Activated T-cell treated with anti-CD3 and anti-CD28 coated beads for 48 hours (primary cell): Measurements from ENCODE around the gene IRAK3.
"Not testable (repeated sequence)": the region's sequence is repeated elsewhere in the genome, so short reads cannot be mapped to it uniquely, and the experiment has no call there.

Source experiments
- DNase-seq: peaks from one replicate; pipeline ENCODE4 v3.0.0-alpha.2; 2020; ENCODE audit warnings: low read depth

IRAK3 gene

GRCh38 chr12:66262737-66263136 is 73.7 kb downstream of the IRAK3 start:
- no peak for DNase-seq

GRCh38 chr12:66268562-66268961 is 79.5 kb downstream of the IRAK3 start:
- no peak for DNase-seq

- DNase-seq: no peak
Measured at GRCh38 chr12:66269142-66269541, 80.1 kb downstream of the IRAK3 start.

DNA sequence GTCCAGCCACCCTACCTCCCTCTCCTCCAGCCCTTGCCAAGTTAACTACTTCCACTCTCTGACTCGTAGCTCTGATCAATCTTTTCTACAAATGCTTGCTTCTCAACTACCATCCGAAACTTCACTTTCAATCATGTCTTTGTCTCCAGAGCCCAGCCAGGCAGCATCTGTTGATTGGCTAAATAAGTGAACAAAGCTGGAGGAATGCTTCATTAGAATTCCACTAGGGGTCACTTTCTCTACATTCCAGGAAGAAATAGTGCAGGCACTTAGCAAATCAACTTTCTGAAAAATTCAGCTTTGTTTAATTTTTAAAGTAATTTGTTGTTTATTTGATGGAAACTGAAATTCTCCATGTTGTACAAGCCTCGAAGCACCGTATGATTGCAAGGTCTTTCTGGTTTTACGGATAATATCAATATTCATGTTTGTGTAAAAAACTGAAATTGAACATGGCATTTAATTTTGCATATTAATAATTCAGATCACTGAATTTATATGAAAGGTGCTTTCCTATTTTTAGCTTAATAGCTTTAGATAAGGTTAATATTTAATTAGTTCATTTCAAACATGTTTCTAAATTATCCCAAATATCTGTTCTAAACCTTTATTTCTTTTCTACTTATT is 80.9 kb downstream of the IRAK3 start:
- no peak for DNase-seq

DNA sequence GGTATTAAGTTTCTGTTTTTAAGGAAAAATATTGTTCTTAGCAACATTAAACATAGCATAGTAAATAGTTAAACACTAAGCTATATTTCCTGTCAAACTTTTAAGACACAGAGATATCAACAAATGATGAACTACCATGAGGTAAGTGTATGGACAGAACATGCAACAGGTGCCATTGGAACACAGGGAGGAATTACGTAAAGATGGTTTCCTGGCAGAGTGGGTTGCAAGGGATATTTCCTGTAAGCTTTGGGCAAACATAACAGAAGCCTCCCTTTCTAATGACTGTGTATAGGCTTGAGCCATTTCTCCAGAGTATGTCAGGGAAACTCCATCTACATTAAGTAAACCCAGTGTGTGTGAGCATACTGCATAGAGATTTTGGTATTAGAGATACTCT is 81.6 kb downstream of the IRAK3 start:
- no peak for DNase-seq

DNA sequence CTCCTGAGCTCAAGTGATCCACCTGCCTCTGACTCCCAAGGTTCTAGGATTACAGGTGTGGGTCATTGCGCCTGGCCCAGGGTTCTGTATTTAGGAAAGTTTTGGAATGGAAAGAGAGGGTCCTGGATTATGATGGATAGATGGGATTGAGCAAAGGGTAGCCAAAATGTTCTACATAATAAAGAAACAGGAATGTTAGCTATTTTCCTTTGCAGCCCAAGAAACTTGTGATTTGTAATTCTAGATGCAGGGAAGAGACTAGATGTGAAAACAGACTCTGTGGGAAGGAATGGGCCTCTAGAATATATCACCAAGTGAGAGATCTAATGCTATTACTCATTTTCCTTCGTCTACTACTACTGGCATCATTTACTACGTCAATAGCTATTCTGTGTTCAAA is 83.6 kb downstream of the IRAK3 start:
- DNase-seq: no peak

DNA sequence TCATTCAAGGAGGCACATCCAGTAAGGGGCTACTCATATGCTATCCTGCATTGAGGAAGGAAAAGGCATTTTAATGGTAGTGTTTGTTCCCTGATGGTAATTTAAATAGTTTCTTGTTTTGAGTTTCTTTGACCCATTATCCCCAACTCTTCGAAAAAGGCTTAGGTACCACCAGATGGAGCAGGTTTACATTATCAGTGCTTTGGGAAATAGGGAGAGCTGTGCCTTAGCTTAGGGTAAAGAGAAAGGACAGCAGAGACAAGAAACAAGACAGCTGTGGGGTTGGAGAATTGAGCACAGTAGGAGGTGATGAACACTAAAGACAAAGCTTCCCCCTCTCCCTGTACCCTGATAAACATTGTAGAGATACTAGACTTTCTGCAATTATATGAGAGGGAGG is 84.1 kb downstream of the IRAK3 start:
- no peak for DNase-seq

DNA sequence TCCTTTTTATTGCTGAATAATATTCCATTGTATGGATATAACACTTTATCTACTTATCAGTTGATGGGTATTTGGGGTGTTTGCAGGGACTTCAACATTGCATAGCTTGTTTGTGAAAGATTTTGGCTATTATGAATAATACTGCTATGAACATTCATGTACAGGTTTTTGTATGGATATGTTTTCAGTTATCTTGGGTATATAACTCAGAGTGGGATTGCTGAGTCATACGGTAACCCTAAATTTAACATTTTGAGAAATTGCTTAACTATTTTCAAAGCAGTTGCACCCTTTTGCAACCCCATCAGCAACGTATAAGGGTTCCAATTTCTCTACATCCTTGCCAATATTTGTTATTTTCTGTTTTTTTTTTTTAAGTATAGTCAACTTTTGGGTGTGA is 86.0 kb downstream of the IRAK3 start:
- DNase-seq: no peak

DNA sequence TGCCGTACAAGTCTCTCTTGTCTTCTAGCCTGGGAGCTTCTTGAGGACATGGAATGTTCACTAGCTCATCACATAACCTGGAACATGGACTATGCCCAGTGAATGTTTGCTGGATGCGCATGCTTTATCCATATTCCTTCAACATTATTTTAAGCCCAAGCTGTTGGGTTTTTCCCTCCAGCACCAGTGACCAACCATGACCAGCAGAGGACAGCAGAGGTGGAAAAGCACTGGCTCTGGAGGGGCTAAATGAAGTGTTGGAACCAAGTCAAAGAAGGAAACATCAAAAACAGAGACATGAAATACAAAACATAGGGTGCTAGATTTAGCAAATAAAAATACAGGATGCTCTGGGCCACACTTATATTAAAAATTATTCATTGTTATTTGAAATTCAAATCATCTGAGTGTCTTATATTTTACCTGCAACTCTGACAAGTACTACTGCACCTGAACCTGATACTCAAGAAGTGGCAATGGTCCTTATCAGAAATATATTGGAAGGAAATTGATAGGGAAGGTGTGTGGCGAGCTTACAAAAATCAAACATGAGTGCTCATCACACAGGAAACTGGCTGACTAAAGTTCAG is 90.2 kb downstream of the IRAK3 start:
- no peak for DNase-seq

- DNase-seq: no peak
Measured at GRCh38 chr12:66280561-66280960, 91.5 kb downstream of the IRAK3 start.

DNA sequence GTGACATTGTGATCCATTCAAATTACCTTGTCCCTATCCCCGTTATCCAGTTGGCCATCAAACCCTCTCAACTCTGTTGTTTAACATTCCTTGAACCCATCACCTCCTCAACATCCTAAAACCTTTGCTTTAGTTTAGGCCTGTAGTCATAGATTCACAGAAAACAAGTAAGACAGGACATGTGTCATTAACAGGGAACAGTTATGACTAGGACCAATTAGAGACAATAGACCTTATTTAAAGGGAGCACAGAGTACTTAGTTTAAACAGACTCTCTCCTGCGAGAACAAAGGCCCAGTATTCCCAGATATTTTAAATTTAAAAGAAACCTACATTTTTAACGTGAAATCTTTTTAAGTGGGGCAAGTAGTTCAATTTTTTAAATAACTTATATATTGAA is 93.2 kb downstream of the IRAK3 start:
- no peak for DNase-seq

GRCh38 chr12:66287275-66287674 is 98.3 kb downstream of the IRAK3 start:
- DNase-seq: no peak

- no peak for DNase-seq
Measured at GRCh38 chr12:66288121-66288520, 99.1 kb downstream of the IRAK3 start.

DNA sequence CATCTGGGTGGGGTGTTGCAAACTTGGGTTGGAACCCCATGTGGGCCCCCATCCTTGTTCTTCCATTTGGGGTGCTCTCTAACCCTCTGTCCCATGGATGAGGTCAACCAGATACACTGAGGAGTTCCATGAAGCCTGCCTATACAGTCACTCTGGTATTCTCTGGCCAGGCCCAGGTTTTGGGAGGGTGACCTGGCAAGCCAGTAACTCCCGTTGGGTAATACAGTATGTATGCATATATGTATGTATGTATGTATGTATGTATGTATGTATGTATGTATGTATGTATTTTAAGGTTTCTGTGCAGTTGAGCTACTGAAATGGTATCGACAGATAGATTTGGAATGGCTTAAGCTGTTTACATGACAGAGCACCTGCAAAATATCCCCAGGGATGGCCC is 100.5 kb downstream of the IRAK3 start:
- DNase-seq: no peak

GRCh38 chr12:66290716-66291200 is 101.7 kb downstream of the IRAK3 start:
- no peak for DNase-seq

DNA sequence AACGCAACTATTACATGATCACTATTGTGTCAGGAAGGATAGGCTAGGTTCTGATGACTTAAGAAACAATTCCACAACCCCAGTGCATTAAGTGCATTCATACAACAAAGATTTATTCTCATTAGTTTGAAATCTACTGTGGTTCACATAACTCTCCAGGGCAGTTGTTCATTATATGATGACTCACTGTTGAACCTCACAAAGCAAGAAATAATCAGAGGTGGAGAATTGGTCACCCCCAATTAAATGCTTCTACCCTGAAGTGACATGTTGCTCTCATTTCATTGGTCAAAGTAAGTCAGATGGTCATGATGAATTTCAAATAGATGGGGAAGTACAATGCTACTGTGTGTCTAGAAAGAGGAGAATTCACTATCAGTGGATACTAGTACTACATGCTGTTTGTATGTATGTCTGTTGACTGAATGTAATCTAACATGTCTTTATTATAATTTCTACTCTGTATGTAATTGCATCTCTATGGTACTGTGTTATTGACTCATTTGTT is 107.2 kb downstream of the IRAK3 start:
- DNase-seq: no peak

DNA sequence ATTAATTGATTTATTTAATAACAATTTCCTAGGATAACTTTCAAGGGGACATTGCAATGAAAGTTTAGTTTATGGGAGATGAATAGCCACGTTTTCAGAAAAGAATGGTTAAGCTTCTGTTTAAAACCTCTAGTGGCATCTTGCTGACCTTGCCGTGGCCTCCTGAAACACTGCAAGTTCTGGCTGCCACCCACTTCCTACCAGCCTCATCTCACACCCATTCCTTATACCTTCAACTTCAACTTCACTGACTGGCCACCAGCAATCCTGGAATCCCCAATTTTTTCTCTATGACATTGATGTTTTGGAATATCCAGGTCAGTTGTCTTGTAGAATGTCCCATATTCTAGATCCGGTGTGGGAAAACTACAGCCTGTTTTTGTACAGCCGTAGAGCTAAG is 108.1 kb downstream of the IRAK3 start:
- no peak for DNase-seq

DNA sequence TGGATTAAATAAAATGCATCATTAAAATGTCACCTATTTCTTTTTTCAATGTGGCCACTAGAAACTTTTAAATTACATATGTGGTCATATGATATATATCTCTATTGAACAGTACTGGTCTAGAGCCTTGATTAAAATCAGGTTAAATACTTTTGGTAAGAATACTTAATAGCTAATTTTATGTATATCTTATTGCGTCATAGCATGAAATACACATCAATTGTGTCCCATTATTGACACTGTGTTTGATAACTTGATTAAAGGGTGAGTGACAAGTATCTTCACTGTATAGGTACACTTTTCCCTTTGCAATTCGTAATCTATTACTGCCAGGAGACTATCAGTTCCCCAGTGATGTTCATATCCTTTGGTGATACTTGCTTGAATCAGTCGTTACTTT is 108.9 kb downstream of the IRAK3 start:
- DNase-seq: no peak

DNA sequence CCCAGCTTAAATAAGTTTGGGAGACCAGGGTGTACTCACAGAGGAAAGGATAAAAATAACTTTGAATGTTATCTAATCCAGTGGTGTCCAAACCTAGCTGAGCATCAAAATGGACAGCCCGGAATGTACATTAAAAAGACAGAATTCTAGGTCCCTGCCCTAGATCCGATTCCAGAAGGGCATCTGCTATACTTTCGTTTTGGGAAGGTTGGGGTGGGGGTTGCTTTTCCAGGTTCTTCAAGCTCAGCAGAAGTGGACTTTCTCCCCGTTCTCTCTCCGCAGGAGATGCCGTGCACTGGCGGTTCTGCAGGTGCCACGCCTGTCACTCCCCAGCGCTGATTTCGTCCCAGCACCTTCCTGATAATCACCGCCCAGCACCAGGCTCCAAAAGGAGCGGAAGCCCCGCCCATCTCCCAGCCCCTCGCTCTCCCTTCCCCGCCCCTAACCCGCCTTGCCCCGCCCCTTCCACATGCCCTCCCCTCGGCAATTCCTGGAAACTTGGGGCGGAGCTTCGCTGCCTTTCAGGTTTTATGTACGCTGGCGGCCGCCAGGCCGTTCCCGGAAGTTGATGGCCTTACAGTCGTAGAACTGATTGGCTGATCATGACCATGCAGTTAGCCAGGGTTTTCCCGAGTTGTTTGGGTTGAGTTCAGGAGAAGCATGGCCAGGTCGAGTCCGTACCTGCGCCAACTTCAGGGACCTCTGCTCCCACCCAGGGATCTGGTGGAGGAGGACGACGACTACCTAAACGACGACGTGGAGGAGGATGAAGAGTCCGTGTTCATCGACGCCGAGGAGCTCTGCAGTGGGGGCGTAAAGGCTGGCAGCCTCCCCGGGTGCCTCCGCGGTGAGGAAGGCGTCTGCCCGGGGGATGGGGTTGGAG is 113.2 kb downstream of the IRAK3 start, which contains the start of gene HELB:
HELB (plus strand) TSS at position 550 of the 883 bp plus-strand sequence; CDS start at position 661, 111 bp downstream.
- peak; percentile 95 for DNase-seq

- no peak for DNase-seq
Measured at GRCh38 chr12:66302827-66303169, 113.8 kb downstream of the IRAK3 start.

- DNase-seq: not testable (repeated sequence)
Measured at GRCh38 chr12:66303316-66303804, 114.3 kb downstream of the IRAK3 start.
